ENCODE measurements around the gene PJA2. TPM values are rescaled to one million over a fixed set of nuclear protein-coding genes. Genes with fewer than 3 reads are reported as not detected.

The PJA2 gene
- total RNA-seq, 4 donors from 2014 or later = 37.6 to 64.9 (median 58.7) TPM

- Histone ChIP-seq H3K4me1 (peaks cover 21 to 37% of the 10 kb centered on the region in 2 donors), H3K27ac (no peak overlapping the region), H3K27me3 (no peaks in the 10 kb centered on the region), H3K9me3 (no peaks in the 10 kb centered on the region), H3K4me3 (no peak overlapping the region), H3K36me3 (no peaks in the 10 kb centered on the region)
- in situ Hi-C loops (cut with MboI; ENCODE audit: low sequenced_read_pairs in 4 of 4) (no loop called here), intact Hi-C loops (cut with DNase I; ENCODE audit: low total_unique reads) (no loop called here)
- no peak for DNase-seq
- no peak for ATAC-seq
- TF ChIP-seq POLR2A (IDR thresholded peaks at IDR 0.05) (no peak), CTCF (IDR thresholded peaks at IDR 0.05 in 4 of 5, conservative IDR thresholded peaks at IDR 0.05 in 1 of 5) (no peak)
Observed at GRCh38 chr5:109312695-109313094, 97.1 kb downstream of the PJA2 start.

- Histone ChIP-seq H3K27ac (peak overlapping the region in 2 of 4 donors; percentile 61 to 70), H3K4me3 (no peak overlapping the region), H3K9me3 (no peaks in the 10 kb centered on the region), H3K4me1 (peaks cover 21 to 29% of the 10 kb centered on the region in 2 donors), H3K36me3 (no peaks in the 10 kb centered on the region), H3K27me3 (no peaks in the 10 kb centered on the region)
- ATAC-seq (no peak), DNase-seq (no peak)
- in situ Hi-C loops (cut with MboI; ENCODE audit: low sequenced_read_pairs in 4 of 4) (no loop called here), intact Hi-C loops (cut with DNase I; ENCODE audit: low total_unique reads) (no loop called here)
- no peak for TF ChIP-seq CTCF (IDR thresholded peaks at IDR 0.05 in 4 of 5, conservative IDR thresholded peaks at IDR 0.05 in 1 of 5)
Observed at GRCh38 chr5:109310315-109310714, 99.5 kb downstream of the PJA2 start.

GRCh38 chr5:109309326-109310063 lies 100.3 kb downstream of the PJA2 start:
- H3K27me3 ChIP-seq = no peaks in the 10 kb centered on the region
- in situ Hi-C loops (cut with MboI; ENCODE audit: low sequenced_read_pairs in 4 of 4) = no loop called here
- TF ChIP-seq POLR2A (IDR thresholded peaks at IDR 0.05) (no peak), CTCF (IDR thresholded peaks at IDR 0.05 in 4 of 5, conservative IDR thresholded peaks at IDR 0.05 in 1 of 5) (no peak)
- H3K27ac ChIP-seq = peak overlapping the region; percentile 56 to 70 (median 63)
- no peak overlapping the region for H3K4me3 ChIP-seq
- peaks cover 15 to 21% of the 10 kb centered on the region in 2 donors for H3K4me1 ChIP-seq
- H3K36me3 ChIP-seq = no peaks in the 10 kb centered on the region
- ATAC-seq (peak; percentile 83 to 90), DNase-seq (peak; percentile 12 to 64)
- H3K9me3 ChIP-seq = no peaks in the 10 kb centered on the region
- intact Hi-C loops (cut with DNase I; ENCODE audit: low total_unique reads) = loop anchor here (10.0 kb wide), 1 partner anchor 155 kb away; no protein-coding TSS in a partner anchor

GRCh38 chr5:109307951-109308350 lies 101.8 kb downstream of the PJA2 start:
- Histone ChIP-seq H3K27ac (no peak overlapping the region), H3K4me1 (peaks cover 12 to 18% of the 10 kb centered on the region in 2 donors), H3K27me3 (no peaks in the 10 kb centered on the region), H3K36me3 (no peaks in the 10 kb centered on the region), H3K9me3 (no peaks in the 10 kb centered on the region), H3K4me3 (no peak overlapping the region)
- no peak for DNase-seq
- intact Hi-C loops (cut with DNase I; ENCODE audit: low total_unique reads) = loop anchor here (10.0 kb wide), 1 partner anchor 157 kb away; no protein-coding TSS in a partner anchor
- in situ Hi-C loops (cut with MboI; ENCODE audit: low sequenced_read_pairs in 4 of 4) = no loop called here
- TF ChIP-seq POLR2A (IDR thresholded peaks at IDR 0.05) (no peak), CTCF (IDR thresholded peaks at IDR 0.05 in 4 of 5, conservative IDR thresholded peaks at IDR 0.05 in 1 of 5) (no peak)
- ATAC-seq = no peak
